Measurements from ENCODE around the gene HOXC11.

- TF ChIP-seq CTCF (IDR thresholded peaks at IDR 0.05), result no peak
- no peak for TF ChIP-seq POLR2A (IDR thresholded peaks at IDR 0.05)
Measured at GRCh38 chr12:54019924-54020590, 47.1 kb downstream of the HOXC11 start.
